ENCODE data around the gene PSME3.
"Not testable (repeated sequence)": the region's sequence is repeated elsewhere in the genome, so short reads cannot be mapped to it uniquely, and the experiment has no call there.

Gene PSME3

GRCh38 chr17:42851371-42852240 is 18.4 kb downstream of the PSME3 start:
- DNase-seq (ENCODE audit: low read depth), result not testable (repeated sequence)

DNA sequence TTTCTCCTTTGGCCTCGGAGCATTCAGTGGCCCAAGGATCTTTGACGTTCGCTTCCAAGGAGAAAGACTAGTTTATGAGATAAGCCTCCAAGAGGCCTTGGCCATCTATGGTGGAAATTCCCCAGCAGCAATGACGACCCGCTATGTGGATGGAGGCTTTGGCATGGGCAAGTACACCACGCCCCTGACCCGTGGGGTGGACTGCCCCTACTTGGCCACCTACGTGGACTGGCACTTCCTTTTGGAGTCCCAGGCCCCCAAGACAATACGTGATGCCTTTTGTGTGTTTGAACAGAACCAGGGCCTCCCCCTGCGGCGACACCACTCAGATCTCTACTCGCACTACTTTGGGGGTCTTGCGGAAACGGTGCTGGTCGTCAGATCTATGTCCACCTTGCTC is 19.2 kb downstream of the PSME3 start:
- no peak for DNase-seq (ENCODE audit: low read depth)

DNA sequence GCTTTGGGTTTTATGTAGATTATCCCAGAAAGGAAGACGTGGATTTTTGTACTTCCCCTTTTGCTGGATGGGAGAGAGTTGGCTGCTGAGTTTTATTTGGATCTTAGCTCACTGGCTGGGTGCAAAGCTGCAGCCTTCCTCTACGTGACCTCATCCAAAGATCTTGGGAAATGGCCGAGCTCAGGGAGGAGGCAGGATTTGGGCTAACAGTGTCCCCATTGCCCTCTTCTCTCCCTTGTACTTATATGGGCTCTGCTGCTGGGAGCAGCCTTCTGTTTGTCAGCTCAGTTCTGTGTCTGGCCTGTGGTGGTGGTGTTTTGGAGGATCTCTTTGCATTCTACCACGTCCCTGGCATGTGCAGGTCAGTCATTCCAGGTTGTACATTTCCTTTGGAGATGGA is 19.8 kb downstream of the PSME3 start:
- no peak for DNase-seq (ENCODE audit: low read depth)

DNA sequence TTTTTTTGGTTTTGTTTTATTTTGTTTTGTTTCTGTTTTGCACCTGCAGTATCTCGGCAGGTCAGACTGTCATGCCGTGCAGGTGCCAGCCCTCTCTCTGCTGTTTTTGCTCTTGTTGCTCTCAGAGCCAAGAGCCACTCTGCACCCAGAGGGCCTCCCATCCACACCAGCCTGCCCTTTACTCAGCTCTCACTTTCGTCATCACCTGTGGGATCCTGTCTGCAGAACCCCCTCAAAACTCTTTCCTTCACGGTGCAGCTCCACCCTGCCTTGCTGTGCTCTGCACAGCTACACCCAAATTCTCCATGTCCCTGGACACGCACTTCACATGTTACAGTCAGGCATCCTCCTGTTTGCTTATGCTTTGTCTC is 20.4 kb downstream of the PSME3 start:
- no peak for DNase-seq (ENCODE audit: low read depth)

- no peak for DNase-seq (ENCODE audit: low read depth)
Measured at GRCh38 chr17:42853968-42854790, 21.0 kb downstream of the PSME3 start.

- DNase-seq (ENCODE audit: low read depth), result no peak
Measured at GRCh38 chr17:42855048-42855596, 21.9 kb downstream of the PSME3 start.

- not testable (repeated sequence) for DNase-seq (ENCODE audit: low read depth)
Measured at GRCh38 chr17:42856093-42856492, 22.9 kb downstream of the PSME3 start.

DNA sequence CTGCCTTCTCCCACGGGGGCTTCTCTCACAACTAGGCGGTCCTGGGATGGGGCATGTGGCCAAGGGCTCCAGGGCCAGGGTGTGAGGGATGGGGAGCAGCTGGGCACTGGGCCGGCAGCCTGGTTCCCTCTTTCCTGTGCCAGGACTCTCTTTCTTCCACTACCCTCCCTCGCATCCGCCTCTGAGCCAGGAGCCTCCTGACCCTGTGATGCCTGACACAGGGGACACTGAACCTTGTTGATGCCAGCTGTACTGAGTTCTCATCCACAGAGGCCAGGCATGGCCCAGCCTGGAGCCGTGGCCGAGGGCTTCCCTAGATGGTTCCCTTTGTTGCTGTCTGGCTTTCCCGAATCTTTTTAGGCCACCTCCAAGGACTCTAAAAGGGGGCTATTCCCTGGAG is 23.3 kb downstream of the PSME3 start:
- not testable (repeated sequence) for DNase-seq (ENCODE audit: low read depth)

- no peak for DNase-seq (ENCODE audit: low read depth)
Measured at GRCh38 chr17:42857389-42857788, 24.2 kb downstream of the PSME3 start.

DNA sequence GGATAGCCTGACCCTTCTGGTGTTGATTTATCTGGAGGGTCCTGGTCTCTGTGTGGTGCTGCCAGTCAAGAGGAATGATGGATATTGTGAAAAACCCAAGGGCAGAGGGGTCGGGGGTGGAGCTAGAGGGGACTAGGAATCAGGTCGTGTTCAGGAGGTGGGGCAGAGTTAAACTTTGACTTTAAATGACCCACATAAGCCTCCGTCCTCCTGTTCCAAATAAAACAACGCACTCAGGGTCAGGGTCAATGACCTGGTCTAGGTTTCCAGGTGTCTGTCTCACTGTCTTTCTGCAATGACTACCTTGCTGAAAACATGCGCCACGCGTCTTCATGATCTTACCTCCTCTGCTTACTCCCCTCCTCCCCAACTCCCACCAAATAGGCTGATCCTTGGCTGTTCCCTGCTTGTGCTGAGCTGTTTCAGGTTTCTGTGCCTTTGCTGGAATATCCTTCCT is 32.5 kb downstream of the PSME3 start:
- no peak for DNase-seq (ENCODE audit: low read depth)

GRCh38 chr17:42866216-42866615 is 33.0 kb downstream of the PSME3 start:
- DNase-seq (ENCODE audit: low read depth), result no peak

DNA sequence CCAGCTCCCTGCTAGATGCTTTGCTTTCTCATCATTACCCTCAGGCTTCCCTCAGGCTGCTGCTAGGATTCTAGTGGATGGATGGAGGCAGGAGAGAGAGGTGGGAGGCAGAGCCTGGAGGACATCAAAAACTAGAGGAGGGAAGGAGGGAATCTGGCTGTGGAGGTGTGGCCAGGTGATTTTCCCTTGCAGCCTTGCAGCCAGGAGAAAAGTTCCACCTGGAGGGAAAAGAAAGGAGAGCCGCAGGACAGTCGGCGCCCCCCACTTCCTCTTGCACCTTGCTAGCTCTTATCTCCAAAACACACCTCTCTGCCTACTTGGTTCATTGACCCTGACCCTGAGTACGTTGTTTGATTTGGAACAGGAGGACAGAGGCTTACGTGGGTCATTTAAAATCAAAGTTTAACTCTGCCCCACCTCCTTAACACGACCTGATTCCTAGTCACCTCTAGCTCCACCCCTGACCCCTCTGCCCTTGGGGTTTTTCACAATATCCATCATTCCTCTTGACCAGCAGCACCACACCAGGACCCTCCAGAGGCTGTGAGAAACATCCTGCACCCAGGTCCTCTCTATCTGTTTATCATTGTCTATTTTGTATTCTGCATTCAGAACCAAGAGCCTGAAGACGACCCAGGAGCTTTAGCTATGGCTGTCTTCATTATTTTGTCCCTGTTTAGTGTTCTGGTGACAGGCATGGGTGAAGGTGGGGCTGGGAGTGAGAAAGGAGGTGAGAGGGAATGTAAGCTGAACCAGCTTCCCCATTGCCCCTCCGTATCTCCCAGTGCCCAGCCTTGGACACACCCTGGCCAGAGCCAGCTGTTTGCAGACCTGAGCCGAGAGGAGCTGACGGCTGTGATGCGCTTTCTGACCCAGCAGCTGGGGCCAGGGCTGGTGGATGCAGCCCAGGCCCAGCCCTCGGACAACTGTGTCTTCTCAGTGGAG is 33.7 kb downstream of the PSME3 start:
- no peak for DNase-seq (ENCODE audit: low read depth)

GRCh38 chr17:42867694-42868261 is 34.6 kb downstream of the PSME3 start:
- DNase-seq (ENCODE audit: low read depth), result not testable (repeated sequence)

DNA sequence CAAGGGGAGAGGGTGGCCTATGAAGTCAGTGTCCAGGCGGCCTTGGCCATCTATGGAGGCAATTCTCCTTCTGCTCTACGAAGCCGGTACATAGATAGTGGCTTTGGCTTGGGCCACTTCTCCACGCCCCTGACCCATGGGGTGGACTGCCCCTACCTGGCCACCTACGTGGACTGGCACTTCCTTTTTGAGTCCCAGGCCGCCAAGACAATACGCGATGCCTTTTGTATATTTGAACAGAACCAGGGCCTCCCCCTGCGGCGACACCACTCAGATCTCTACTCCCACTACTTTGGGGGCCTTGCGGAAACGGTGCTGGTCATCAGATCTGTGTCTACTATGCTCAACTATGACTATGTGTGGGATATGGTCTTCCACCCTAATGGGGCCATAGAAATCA is 35.1 kb downstream of the PSME3 start:
- no peak for DNase-seq (ENCODE audit: low read depth)

DNA sequence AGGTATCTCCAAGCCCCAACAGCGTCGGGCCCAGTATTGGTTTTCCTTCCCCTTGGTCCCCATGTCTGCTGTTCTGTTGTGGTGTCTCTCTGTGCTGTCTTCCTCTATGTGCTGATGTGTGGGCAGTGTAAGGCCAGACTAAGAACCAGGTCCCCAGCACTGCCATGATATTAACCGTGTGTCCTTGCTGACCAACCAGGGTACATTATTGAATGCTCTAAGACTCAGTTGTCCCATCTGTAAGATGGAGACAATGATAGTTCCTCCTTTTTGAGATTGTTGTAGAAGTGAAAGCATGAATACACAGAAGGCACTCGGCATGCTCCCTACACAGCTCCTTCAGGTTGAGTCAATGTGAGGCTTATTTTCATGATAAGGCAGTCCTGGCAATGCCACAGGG is 38.5 kb downstream of the PSME3 start:
- no peak for DNase-seq (ENCODE audit: low read depth)

GRCh38 chr17:42872251-42872965 is 39.2 kb downstream of the PSME3 start:
- DNase-seq (ENCODE audit: low read depth), result no peak

- DNase-seq (ENCODE audit: low read depth), result no peak
Measured at GRCh38 chr17:42873315-42873714, 40.1 kb downstream of the PSME3 start.

- not testable (repeated sequence) for DNase-seq (ENCODE audit: low read depth)
Measured at GRCh38 chr17:42873932-42874695, 40.9 kb downstream of the PSME3 start.

- DNase-seq (ENCODE audit: low read depth), result no peak
Measured at GRCh38 chr17:42877037-42877436, 43.8 kb downstream of the PSME3 start.
